Esophagus muscularis mucosa (tissue), 4 donors: ENCODE data around the gene GDF9. TPM values are rescaled to one million over a fixed set of nuclear protein-coding genes. Genes with fewer than 3 reads are reported as not detected.

Experiments used
- DNase-seq: peaks from one replicate; pipeline ENCODE4 v3.0.0-alpha.2; 2017; ENCODE audit errors: extremely low spot score
- H3K27ac ChIP-seq, 4 donors: fragments of 200-600 bp; sonication (generic); replicated peaks in 1 of 4; 1 replicate in 3 of 4; 2 replicates in 1 of 4; pipeline ENCODE4 v1.5.1; 2016 to 2019; ENCODE audit warnings: mild to moderate bottlenecking in 1 of 4
- H3K27me3 ChIP-seq, 4 donors: fragments of 200-600 bp; sonication (generic); one replicate each; pipeline versions ENCODE4 v1.5.1 to v1.6.0; 2016 to 2019
- H3K36me3 ChIP-seq, 4 donors: fragments of 200-600 bp; sonication (generic); one replicate each; pipeline ENCODE4 v1.5.1; 2016 to 2019
- H3K4me1 ChIP-seq, 4 donors: fragments of 200-600 bp; sonication (generic); one replicate each; pipeline ENCODE4 v1.5.1; 2016 to 2019
- H3K4me3 ChIP-seq, 4 donors: fragments of 200-600 bp; sonication (generic); 1 replicate in 2 of 4; 2 replicates in 2 of 4; pipeline ENCODE4 v1.5.1; 2016 to 2019; ENCODE audit warnings: mild to moderate bottlenecking in 4 of 4, moderate library complexity in 1 of 4
- H3K9me3 ChIP-seq, 4 donors: fragments of 200-600 bp; sonication (generic); 1 replicate in 3 of 4; 2 replicates in 1 of 4; pipeline ENCODE4 v1.5.1; 2016 to 2019
- EP300 ChIP-seq: sonication (generic); formaldehyde crosslinking; IDR thresholded peaks from one replicate; pipeline ENCODE4 v1.6.1; 2017; ENCODE audit warnings: antibody characterized with exemption
- POLR2A ChIP-seq: fragments of 450-650 bp; IDR thresholded peaks from one replicate; pipeline ENCODE4 v1.6.1; 2017; ENCODE audit warnings: antibody characterized with exemption, moderate library complexity, mild to moderate bottlenecking, low read depth
- POLR2AphosphoS5 ChIP-seq, 2 donors: sonication (generic); formaldehyde crosslinking; IDR thresholded peaks; one replicate each; pipeline ENCODE4 v1.6.1; 2017; ENCODE audit warnings: antibody characterized with exemption in 2 of 2
- WGBS: methylation state at CpG from one replicate; pipeline ENCODE4 v1.1.5; 2018; 5-methylcytosine and 5-hydroxymethylcytosine counted together
- intact Hi-C: fragments of 100-400 bp; cut with DNase I; formaldehyde crosslinking; loops from one replicate; pipeline ENCODE4 v1.15.1; 2023
- total RNA-seq, 4 donors: library from RNA; depleted of rRNA; stranded (reverse); fragments of >200 nt; gene quantifications; one replicate each; pipeline versions ENCODE4 v1.1.0 to v1.2.1, GENCODE V29; 2016
- TF ChIP-seq, protein P1 (sequence below), 3 experiments: fragments of 200-600 bp in 2 of 3; fragments of 450-650 bp in 1 of 3; sonication (generic) in 2 of 3; IDR thresholded peaks; one replicate each; pipeline ENCODE4 v1.5.1; 2017 to 2019; ENCODE audit warnings: antibody characterized with exemption in 3 of 3, mild to moderate bottlenecking in 2 of 3, moderate library complexity in 1 of 3

GDF9 gene
- total RNA-seq, 4 donors from 2014 or later: under 0.01 to 1.4 (median 0.23) TPM; not detected in 1

DNA sequence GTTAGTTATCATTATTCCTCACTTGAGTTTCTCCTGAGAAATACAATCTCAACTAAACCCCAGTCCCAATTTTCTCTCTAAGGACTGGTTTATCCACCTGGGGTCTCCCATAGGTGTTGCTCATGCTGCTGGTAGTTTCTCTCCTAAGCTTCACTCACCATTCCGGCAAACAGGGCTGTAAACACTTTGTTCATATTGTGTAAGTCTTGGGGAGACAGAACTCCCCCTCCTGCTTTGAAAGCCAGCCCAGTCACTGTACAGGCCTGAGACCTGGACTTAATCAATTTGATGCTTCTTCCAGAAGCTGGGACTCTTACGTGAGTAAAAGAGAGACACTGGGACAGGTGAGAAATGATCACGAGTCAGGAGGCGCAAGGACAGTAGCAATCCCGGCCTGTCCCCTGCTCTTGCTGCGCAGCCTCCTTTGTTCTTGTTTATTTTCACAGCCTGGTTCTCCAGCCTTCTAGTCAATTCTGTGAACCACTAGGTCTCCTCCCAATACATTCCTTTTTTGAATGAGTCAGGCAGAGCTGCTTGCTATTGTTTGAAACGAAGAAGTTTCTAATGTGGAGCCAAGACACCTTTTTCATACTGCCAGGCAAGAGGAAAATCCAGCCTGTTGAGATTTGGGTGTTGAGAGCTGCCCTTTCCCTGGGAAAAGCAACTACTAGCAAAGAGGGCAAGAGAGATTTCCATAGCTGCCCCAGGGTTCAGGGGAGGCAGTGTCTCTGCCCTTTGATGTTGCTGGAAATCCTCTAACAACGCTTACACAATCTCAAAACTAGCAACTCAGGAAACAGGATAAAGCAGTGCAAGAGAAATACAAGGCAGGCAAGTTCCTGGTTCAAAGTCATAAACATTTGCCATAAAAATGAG, 26.6 kb downstream of the GDF9 start:
- H3K4me3 ChIP-seq: no peak overlapping the region
- 44% methylated on average over 8 of the region's 8 CpGs for WGBS
- peaks cover 0 to 17% (median 16%) of the 10 kb centered on the region in 4 donors for H3K4me1 ChIP-seq
- intact Hi-C loops: no loop called here
- H3K27ac ChIP-seq: peak overlapping the region; percentile 65 to 80 (median 70)
- no peak for DNase-seq
- H3K36me3 ChIP-seq: no peaks in the 10 kb centered on the region
- no peaks in the 10 kb centered on the region for H3K27me3 ChIP-seq
- TF ChIP-seq POLR2AphosphoS5 (IDR thresholded peaks at IDR 0.05): peak in 1 of 2 donors; percentile 58
- no peak for TF ChIP-seq EP300
- no peaks in the 10 kb centered on the region for H3K9me3 ChIP-seq

DNA sequence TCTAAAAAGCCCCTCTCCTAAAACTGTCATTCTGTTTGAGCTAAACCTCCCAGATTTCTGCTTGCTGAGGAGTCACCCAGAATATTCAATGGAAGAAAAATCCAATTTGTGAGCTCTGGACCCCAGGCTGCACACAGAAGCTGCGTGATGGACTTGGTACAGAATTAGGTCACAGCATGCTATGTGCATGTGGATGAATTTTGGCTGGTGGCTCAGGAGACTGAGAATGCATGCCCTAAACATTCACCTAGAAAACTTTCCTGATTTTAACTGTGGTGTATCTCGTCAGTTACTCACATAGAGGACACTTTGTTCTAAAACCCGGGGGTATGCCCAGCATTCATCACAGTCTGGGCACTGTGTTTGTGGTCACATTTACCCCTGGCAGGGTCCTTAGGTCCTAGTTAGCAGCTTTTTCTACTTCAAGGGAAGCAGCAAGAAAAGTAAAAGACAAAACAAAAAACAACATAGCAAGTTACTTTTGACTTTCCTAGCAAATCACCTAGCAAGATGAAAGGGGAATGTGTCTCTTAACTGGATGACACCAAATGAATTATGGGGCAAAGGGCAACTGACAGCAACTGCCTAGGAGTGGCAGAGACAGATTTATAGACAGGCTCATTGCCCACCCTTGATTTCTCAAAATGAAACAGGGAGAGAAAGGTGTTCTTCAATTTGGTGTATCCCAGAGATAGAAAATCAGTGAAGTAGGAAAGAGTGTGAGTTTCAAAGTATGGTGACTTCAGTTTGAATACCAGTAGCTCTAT, 27.6 kb downstream of the GDF9 start:
- intact Hi-C loops: no loop called here
- Histone ChIP-seq H3K9me3 (no peaks in the 10 kb centered on the region), H3K4me1 (peaks cover 0 to 17% (median 16%) of the 10 kb centered on the region in 4 donors), H3K36me3 (no peaks in the 10 kb centered on the region), H3K4me3 (no peak overlapping the region), H3K27me3 (no peaks in the 10 kb centered on the region), H3K27ac (peak overlapping the region; percentile 65 to 80 (median 70))
- no peak for TF ChIP-seq EP300
- TF ChIP-seq POLR2A: no peak
- TF ChIP-seq, protein P1, sequence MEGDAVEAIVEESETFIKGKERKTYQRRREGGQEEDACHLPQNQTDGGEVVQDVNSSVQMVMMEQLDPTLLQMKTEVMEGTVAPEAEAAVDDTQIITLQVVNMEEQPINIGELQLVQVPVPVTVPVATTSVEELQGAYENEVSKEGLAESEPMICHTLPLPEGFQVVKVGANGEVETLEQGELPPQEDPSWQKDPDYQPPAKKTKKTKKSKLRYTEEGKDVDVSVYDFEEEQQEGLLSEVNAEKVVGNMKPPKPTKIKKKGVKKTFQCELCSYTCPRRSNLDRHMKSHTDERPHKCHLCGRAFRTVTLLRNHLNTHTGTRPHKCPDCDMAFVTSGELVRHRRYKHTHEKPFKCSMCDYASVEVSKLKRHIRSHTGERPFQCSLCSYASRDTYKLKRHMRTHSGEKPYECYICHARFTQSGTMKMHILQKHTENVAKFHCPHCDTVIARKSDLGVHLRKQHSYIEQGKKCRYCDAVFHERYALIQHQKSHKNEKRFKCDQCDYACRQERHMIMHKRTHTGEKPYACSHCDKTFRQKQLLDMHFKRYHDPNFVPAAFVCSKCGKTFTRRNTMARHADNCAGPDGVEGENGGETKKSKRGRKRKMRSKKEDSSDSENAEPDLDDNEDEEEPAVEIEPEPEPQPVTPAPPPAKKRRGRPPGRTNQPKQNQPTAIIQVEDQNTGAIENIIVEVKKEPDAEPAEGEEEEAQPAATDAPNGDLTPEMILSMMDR (IDR thresholded peaks at IDR 0.05): no peak
- TF ChIP-seq POLR2AphosphoS5 (IDR thresholded peaks at IDR 0.05): no peak
- WGBS: 81% methylated on average over 3 of the region's 3 CpGs
- DNase-seq: no peak

DNA sequence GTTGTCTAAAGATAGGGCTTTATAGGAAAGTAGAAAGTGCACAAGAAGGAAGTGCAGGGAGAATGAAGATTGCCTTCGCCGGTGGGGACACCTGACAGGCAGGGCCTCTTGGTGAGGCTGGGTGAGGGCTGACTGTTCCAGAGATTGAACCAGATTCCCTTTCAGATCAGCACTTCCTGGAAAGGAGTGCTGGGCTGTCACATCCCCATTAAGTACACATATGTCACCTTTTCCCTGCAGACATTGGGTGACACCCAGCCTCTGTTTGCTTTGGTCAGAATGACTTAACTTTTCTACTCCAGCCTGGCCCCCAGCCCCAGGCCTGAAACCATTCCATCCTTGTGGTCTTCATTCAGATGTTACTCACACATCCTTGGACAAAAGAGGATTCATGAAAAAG, 28.4 kb downstream of the GDF9 start:
- intact Hi-C loops: no loop called here
- WGBS: 81% methylated on average over 2 of the region's 2 CpGs

DNA sequence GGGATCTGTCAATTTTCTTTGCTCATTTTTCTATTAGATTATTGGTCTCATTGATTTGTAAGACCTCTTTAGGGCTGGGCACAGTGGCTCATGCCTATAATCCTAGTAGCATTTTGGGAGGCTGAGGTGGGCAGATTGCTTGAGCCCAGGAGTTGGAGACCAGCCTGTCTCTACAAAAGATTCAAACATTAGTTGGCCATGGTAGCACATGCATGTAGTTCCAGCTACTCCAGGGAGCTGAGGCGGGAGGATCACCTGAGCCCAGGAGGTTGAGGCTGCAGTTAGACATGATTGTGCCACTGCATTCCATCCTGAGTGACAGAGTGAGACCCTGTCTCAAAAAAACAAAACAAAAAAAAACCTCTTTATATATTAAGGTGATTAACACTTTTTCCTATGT, 29.4 kb downstream of the GDF9 start:
- intact Hi-C loops: no loop called here
- peaks cover 0 to 17% (median 16%) of the 10 kb centered on the region in 4 donors for H3K4me1 ChIP-seq
- no peaks in the 10 kb centered on the region for H3K36me3 ChIP-seq
- H3K4me3 ChIP-seq: no peak overlapping the region
- H3K27ac ChIP-seq: no peak overlapping the region
- DNase-seq: no peak
- no peak for TF ChIP-seq POLR2AphosphoS5 (IDR thresholded peaks at IDR 0.05)
- TF ChIP-seq POLR2A: no peak
- no peak for TF ChIP-seq EP300
- TF ChIP-seq, protein P1 (IDR thresholded peaks at IDR 0.05): no peak
- no peaks in the 10 kb centered on the region for H3K9me3 ChIP-seq
- WGBS: 91% methylated on average over 1 of the region's 1 CpG
- H3K27me3 ChIP-seq: no peaks in the 10 kb centered on the region

More for the DNA sequence above, 28.4 kb downstream of the GDF9 start:
- H3K9me3 ChIP-seq: no peaks in the 10 kb centered on the region
- H3K27me3 ChIP-seq: no peaks in the 10 kb centered on the region
- H3K27ac ChIP-seq: no peak overlapping the region
- TF ChIP-seq EP300: no peak
- no peak for TF ChIP-seq POLR2AphosphoS5 (IDR thresholded peaks at IDR 0.05)
- TF ChIP-seq POLR2A: no peak
- TF ChIP-seq, protein P1 (IDR thresholded peaks at IDR 0.05): no peak
- no peaks in the 10 kb centered on the region for H3K36me3 ChIP-seq
- DNase-seq: no peak
- no peak overlapping the region for H3K4me3 ChIP-seq
- H3K4me1 ChIP-seq: peaks cover 0 to 17% (median 16%) of the 10 kb centered on the region in 4 donors

DNA sequence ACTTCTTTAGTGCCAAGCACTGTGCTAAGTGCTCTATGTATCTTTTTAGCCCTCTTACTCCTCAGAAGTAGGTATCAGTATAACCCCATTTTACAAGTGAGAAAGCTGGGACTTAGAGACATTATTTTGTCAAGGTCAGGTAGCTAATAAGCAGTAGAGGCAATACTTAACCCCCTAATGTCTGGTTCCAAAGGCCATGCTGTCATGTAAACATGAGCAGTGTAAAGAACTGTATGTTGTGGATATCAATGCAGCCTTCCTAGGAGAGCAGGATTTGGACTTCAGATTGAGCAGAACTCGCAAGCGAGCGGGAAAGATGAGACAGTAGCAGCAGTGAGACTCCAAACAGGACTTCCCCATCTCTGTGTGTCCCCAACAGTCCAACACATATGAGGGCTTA, 32.2 kb downstream of the GDF9 start:
- intact Hi-C loops: loop anchor here (5.0 kb wide), 2 partner anchors 33 to 48 kb away; partner anchors contain the start of genes GDF9 and UQCRQ
- 100% methylated on average over 3 of the region's 3 CpGs for WGBS
- no peak overlapping the region for H3K4me3 ChIP-seq
- no peaks in the 10 kb centered on the region for H3K9me3 ChIP-seq
- DNase-seq: no peak
- peaks cover 9 to 20% (median 18%) of the 10 kb centered on the region in 4 donors for H3K4me1 ChIP-seq
- no peak for TF ChIP-seq POLR2A
- TF ChIP-seq EP300: no peak
- TF ChIP-seq POLR2AphosphoS5 (IDR thresholded peaks at IDR 0.05): no peak
- TF ChIP-seq, protein P1 (IDR thresholded peaks at IDR 0.05): no peak
- H3K27ac ChIP-seq: no peak overlapping the region
- no peaks in the 10 kb centered on the region for H3K36me3 ChIP-seq
- no peaks in the 10 kb centered on the region for H3K27me3 ChIP-seq
